AG10803 (cell line): ENCODE measurements around the gene ZFP69B.

Source experiments
- DNase-seq: peaks from one replicate; pipeline ENCODE4 v3.0.0; 2010; ENCODE audit warnings: low read depth
- H3K4me3 ChIP-seq: 2 replicates; pipeline ENCODE4 v1.5.1; 2011; ENCODE audit warnings: mild to moderate bottlenecking, low read length, control low read depth
- TF ChIP-seq, protein P1 (sequence below): conservative IDR thresholded peaks from 2 replicates; pipeline ENCODE4 v1.5.1; 2011; ENCODE audit warnings: mild to moderate bottlenecking, low read length, control low read depth, inconsistent platforms

ZFP69B gene

DNA sequence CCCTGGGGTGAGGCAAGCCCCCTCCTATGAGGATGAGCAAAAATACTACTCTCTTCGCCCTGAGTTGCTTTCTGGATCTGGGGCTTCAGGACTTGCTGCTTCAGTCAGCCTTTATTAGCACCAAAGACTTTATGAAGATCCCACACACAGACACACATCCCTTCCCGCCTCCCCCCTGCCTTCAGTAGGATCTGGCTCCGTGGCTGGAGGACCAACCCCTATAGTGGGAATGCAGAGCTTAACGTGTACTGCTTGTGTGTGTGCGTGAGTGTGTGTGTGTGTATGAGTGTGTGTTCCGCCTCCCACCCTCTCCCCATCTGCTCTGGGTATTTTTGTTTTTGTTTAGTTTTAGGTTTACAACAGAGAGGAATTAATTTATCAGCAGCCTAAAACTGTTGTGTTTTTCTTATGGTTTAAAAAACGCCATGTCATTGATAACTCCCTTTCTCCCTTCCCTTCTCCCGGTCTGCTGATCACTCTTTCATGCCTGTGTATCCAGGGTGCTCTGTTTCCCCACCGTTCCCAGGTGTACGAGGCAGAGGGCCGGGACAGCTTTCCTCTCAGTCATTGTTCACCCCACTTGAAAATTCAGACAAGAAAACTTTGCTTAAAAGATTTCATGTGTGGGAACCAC is 27.5 kb upstream of the ZFP69B start:
- no peak for DNase-seq
- TF ChIP-seq, protein P1, sequence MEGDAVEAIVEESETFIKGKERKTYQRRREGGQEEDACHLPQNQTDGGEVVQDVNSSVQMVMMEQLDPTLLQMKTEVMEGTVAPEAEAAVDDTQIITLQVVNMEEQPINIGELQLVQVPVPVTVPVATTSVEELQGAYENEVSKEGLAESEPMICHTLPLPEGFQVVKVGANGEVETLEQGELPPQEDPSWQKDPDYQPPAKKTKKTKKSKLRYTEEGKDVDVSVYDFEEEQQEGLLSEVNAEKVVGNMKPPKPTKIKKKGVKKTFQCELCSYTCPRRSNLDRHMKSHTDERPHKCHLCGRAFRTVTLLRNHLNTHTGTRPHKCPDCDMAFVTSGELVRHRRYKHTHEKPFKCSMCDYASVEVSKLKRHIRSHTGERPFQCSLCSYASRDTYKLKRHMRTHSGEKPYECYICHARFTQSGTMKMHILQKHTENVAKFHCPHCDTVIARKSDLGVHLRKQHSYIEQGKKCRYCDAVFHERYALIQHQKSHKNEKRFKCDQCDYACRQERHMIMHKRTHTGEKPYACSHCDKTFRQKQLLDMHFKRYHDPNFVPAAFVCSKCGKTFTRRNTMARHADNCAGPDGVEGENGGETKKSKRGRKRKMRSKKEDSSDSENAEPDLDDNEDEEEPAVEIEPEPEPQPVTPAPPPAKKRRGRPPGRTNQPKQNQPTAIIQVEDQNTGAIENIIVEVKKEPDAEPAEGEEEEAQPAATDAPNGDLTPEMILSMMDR = no peak
- H3K4me3 ChIP-seq = no peak overlapping the region

DNA sequence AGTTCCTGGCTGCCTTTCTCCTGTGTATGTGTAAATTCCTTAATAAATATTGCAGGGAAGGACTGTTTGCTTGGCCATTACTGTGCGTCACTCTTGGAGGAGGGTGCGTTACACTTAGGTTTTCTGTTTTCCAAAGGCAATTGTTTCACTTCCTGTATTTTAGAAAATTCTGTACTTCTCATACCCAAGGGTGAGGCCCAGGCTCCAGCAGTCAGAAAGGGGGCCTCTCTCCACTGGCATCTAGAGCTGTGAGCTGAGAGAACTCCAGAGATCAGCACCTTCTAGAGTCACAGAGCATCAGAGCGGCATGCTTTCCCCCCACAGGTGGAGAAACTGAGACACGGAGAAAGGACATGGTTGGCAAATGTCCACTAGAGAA is 27.0 kb upstream of the ZFP69B start:
- no peak overlapping the region for H3K4me3 ChIP-seq
- DNase-seq = no peak
- TF ChIP-seq, protein P1 = no peak

DNA sequence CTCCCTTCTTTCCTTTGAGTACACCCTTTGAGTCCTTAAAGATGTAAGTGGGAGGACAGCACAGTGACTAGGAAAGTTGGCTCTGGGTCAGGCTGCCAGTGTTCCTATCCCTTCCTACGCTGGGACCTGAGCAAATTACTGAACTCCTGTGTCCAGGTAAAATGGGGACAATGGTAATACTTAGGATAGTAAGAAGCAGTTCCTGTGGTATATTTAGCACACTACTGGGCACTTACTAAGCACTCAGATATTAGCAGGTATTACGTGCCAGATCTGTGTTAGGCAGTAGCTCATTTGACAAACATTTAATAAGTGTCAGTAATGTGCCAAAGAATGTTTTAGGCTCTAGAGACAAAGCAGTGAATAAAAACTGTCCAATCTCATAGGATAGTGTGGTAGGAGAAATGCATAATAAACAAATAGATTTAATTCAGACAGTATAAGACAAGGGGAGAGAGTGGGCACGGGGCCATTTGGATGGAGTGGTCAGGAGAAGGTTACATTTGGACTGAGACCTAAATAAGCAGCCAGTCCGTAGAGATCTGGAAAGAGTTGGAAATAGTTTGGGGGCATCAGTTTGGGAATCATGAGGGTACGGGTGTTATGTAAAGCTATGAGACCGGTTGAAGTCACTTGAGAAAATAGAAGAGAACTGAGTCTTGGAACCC is 26.2 kb upstream of the ZFP69B start:
- H3K4me3 ChIP-seq = no peak overlapping the region
- no peak for DNase-seq
- TF ChIP-seq, protein P1 = no peak

GRCh38 chr1:40425198-40425597 is 25.1 kb upstream of the ZFP69B start:
- H3K4me3 ChIP-seq = no peak overlapping the region
- no peak for DNase-seq
- TF ChIP-seq, protein P1 = no peak

- DNase-seq = no peak
- TF ChIP-seq, protein P1 = no peak
- H3K4me3 ChIP-seq = no peak overlapping the region
Observed at GRCh38 chr1:40431385-40431784, 18.9 kb upstream of the ZFP69B start.

DNA sequence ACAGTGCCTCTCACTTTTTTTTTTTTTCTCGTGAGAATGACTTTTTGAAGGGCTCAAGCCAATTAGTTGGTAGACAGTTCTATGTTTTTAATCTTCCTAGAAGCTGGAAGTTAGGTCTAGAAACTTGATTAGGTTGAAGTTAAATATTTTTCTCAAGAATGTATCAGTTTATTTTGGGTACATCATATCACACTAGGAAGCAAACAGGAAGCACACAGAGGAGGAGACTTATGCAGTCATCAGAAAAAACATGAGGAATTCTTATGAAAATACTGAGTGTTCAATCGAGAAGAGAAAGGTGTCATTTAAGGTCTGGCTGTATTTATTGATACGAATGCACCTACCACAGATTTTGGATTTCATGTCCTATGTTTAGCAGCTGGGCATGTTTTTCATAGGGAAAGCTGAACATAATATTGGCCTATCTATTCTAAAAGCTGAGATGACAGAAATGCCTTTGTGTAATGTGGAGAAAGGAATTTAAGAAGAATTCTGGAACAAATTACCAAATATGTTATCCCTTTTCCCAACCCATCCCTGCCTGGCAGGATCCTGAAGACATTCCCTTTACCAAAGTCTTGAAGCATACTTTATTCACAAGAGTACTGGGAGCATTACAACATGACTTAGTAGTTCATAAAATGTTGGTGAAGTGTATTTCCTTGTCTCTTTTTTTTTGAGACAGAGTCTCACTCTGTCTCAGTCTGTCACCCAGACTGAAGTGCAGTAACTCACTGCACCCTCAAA is 17.5 kb upstream of the ZFP69B start:
- peak; percentile 60 for DNase-seq
- TF ChIP-seq, protein P1 = no peak
- no peak overlapping the region for H3K4me3 ChIP-seq
